ENCODE data around the gene ABHD6. TPM values are rescaled to one million over a fixed set of nuclear protein-coding genes. Genes with fewer than 3 reads are reported as not detected.
A peak's percentile ranks its signal among the peaks of the same experiment; 100 is the strongest.

The ABHD6 gene
- total and polyA plus RNA-seq, 11 donors, result 2.9 to 14.6 (median 6.9) TPM

- Histone ChIP-seq H3K27me3 (peaks cover 0 to 5% (median 0%) of the 10 kb centered on the region in 9 donors), H3K27ac (peak within 1 kb of the TSS; percentile 90 to 99 (median 96)), H3K4me3 (peak within 1 kb of the TSS; percentile 80 to 97 (median 86)), H3K36me3 (peaks cover 0 to 26% (median 12%) of the 10 kb centered on the region in 9 donors), H3K9me3 (no peaks in the 10 kb centered on the region), H3K4me1 (peaks cover 5 to 36% (median 26%) of the 10 kb centered on the region in 12 donors)
- ATAC-seq (peak; percentile 94 to 97 (median 96)), DNase-seq (peak; percentile 98 to 100 (median 99))
- intact Hi-C loops (cut with DNase I), result loop anchor here in 7 of 10 donors (2.0 to 10.0 kb wide), 8 partner anchors 69 to 329 kb away; partner anchors contain the start of genes KCTD6 (in 5 of the 7), ABHD6 (in 2 of the 7) and FLNB (in 2 of the 7)
- TF ChIP-seq CTCF (IDR thresholded peaks at IDR 0.05) (peak; percentile 95 to 99 (median 96)), POLR2A (IDR thresholded peaks at IDR 0.05) (peak in 1 of 2 donors; percentile 76)
- 4 to 6% (median 4%) methylated on average over 43 to 71 of the region's 71 CpGs for WGBS, 4 donors
These were observed 68.5 kb downstream of the ABHD6 start, which contains the start of the genes HTD2 and RPP14 for GRCh38 chr3:58305882-58306711. Gene HTD2 (plus strand): TSS chr3:58306520. CDS start chr3:58317614, 11,094 bp downstream. Gene RPP14 (plus strand): TSS chr3:58306245. CDS start chr3:58310330, 4,085 bp downstream.

- Histone ChIP-seq H3K9me3 (no peaks in the 10 kb centered on the region), H3K4me1 (peaks cover 5 to 36% (median 26%) of the 10 kb centered on the region in 12 donors), H3K4me3 (peak overlapping the region; percentile 80 to 97 (median 86)), H3K36me3 (peaks cover 0 to 42% (median 29%) of the 10 kb centered on the region in 9 donors), H3K27ac (peak overlapping the region in 10 of 12 donors; percentile 90 to 99 (median 96)), H3K27me3 (peaks cover 0 to 2% (median 0%) of the 10 kb centered on the region in 9 donors)
- 22 to 25% (median 25%) methylated on average over 10 of the region's 10 CpGs for WGBS, 4 donors
- ATAC-seq (no peak), DNase-seq (no peak)
- peak; percentile 14 to 64 (median 42) for TF ChIP-seq CTCF (IDR thresholded peaks at IDR 0.05)
- no peak for TF ChIP-seq POLR2A (IDR thresholded peaks at IDR 0.05)
- intact Hi-C loops (cut with DNase I), result loop anchor here in 7 of 10 donors (2.0 to 10.0 kb wide), 8 partner anchors 70 to 327 kb away; partner anchors contain the start of genes KCTD6 (in 5 of the 7), ABHD6 (in 2 of the 7) and FLNB (in 2 of the 7)
These were observed 70.1 kb downstream of the ABHD6 start for GRCh38 chr3:58307639-58308215.

- intact Hi-C loops (cut with DNase I), result loop anchor here in 6 of 10 donors (5.0 to 10.0 kb wide), 6 partner anchors 71 to 326 kb away; partner anchors contain the start of genes KCTD6 (in 4 of the 6), FLNB (in 2 of the 6) and ABHD6 (in 1 of the 6)
- 0 to 18% (median 13%) methylated on average over 1 of the region's 1 CpG for WGBS, 4 donors
- Histone ChIP-seq H3K27me3 (no peaks in the 10 kb centered on the region), H3K4me1 (peaks cover 5 to 36% (median 26%) of the 10 kb centered on the region in 12 donors), H3K9me3 (no peaks in the 10 kb centered on the region), H3K36me3 (peaks cover 0 to 52% (median 39%) of the 10 kb centered on the region in 9 donors), H3K27ac (peak overlapping the region in 2 of 12 donors; percentile 13 to 45), H3K4me3 (peak overlapping the region in 5 of 12 donors; percentile 80 to 89 (median 83))
- TF ChIP-seq CTCF (IDR thresholded peaks at IDR 0.05) (no peak), POLR2A (IDR thresholded peaks at IDR 0.05) (no peak)
- ATAC-seq (no peak), DNase-seq (no peak)
These were observed 71.1 kb downstream of the ABHD6 start for GRCh38 chr3:58308728-58309127.
